Lower leg skin (tissue), 4 donors: ENCODE measurements around the gene PTBP3. TPM values are rescaled to one million over a fixed set of nuclear protein-coding genes. Genes with fewer than 3 reads are reported as not detected.

Experiments
- DNase-seq, 2 donors: peaks; one replicate each; pipeline ENCODE4 v3.0.0-alpha.2; 2019; ENCODE audit warnings: low spot score in 2 of 2
- H3K4me3 ChIP-seq: fragments of 200-600 bp; sonication (generic); 2 replicates; pipeline ENCODE4 v1.5.1; 2017; ENCODE audit warnings: mild to moderate bottlenecking, low read depth; ENCODE audit not compliant: poor library complexity, severe bottlenecking
- CTCF ChIP-seq, 3 donors: fragments of 450-650 bp; IDR thresholded peaks; one replicate each; pipeline ENCODE4 v1.5.1; 2016; ENCODE audit warnings: antibody characterized with exemption in 3 of 3, mild to moderate bottlenecking in 3 of 3, moderate library complexity in 2 of 3
- POLR2A ChIP-seq, 2 donors: fragments of 450-650 bp; IDR thresholded peaks; one replicate each; pipeline ENCODE4 v1.6.1; 2016 to 2017; ENCODE audit warnings: antibody characterized with exemption in 2 of 2, mild to moderate bottlenecking in 1 of 2, moderate library complexity in 1 of 2
- WGBS, 2 donors: methylation state at CpG; one replicate each; pipeline ENCODE4 v1.1.5; 2018; 5-methylcytosine and 5-hydroxymethylcytosine counted together
- intact Hi-C: fragments of 100-400 bp; cut with DNase I; formaldehyde crosslinking; loops from one replicate; pipeline ENCODE4 v1.15.0; 2023; ENCODE audit warnings: low total_unique reads
- total RNA-seq, 4 donors: library from RNA; depleted of rRNA; stranded (reverse); fragments of >200 nt; gene quantifications; one replicate each; pipeline ENCODE4 v1.1.0, GENCODE V29; 2016

PTBP3 gene
- total RNA-seq, 4 donors from 2014 or later: 82.5 to 201 (median 156) TPM

DNA sequence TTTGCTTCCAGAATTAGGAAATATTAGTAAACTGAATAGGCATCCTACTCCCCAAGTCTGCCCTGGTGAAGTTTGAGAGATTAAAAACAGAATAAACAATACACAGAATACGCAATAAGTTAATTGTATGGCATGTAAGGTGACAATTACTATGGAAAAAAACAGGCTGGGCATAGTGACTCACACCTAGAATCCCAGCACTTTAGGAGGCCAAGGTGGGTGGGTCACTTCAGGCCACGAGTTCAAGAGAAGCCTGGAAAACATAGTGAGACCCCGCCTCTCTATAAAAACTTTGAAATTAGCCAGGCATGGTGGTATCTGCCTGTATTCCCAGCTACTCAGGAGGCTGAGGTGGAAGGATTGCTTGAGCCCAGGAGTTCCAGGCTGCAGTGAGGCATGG is 94.1 kb downstream of the PTBP3 start:
- intact Hi-C loops: no loop called here
- TF ChIP-seq CTCF (IDR thresholded peaks at IDR 0.05) (no peak), POLR2A (IDR thresholded peaks at IDR 0.05) (no peak)
- no peak for DNase-seq
- H3K4me3 ChIP-seq: no peak overlapping the region
- 75 to 88% methylated on average over 3 of the region's 3 CpGs for WGBS, 2 donors

DNA sequence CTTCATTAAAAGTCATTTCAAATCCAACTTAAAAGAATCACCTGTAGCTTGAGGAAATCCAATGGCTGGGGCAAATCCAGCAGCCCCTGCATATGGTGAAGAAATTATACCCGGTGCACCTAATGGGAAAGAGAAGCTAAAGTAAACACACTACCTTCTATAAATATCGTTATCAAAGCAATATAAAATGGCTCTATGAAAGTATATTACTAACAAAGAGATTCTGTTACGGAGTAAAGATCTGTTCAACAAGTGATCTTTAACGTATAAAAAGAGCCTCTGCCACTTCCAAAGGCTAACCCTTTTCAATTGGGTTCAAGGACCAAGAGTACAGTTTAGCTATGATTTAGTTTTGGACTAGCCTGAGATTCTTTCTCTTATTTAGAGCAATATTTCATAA is 98.6 kb downstream of the PTBP3 start:
- no peak overlapping the region for H3K4me3 ChIP-seq
- DNase-seq: no peak
- TF ChIP-seq POLR2A (IDR thresholded peaks at IDR 0.05) (no peak), CTCF (IDR thresholded peaks at IDR 0.05) (no peak)
- intact Hi-C loops: no loop called here
- 94 to 95% methylated on average over 4 of the region's 4 CpGs for WGBS, 2 donors

DNA sequence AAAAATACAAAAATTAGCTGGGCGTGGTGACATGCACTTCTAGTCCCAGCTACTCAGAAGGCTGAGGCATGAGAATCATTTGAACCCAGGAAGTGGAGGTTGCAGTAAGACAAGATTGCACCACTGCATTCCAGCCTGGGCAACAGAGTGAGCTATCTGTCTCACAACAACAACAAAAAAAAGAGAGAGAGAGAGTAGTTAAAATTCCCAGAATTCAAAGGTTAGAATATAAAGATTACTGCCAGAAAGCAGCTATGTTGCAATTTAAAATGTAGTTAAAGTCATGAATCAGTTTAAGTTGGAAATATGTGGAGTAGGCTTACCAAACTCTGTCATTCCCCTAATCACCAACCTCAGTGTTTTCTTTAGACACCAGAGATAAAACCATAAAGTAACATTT is 99.7 kb downstream of the PTBP3 start:
- H3K4me3 ChIP-seq: no peak overlapping the region
- WGBS, 2 donors: 87 to 100% methylated on average over 1 of the region's 1 CpG
- intact Hi-C loops: no loop called here
- no peak for DNase-seq
- TF ChIP-seq CTCF (IDR thresholded peaks at IDR 0.05): no peak
- TF ChIP-seq POLR2A (IDR thresholded peaks at IDR 0.05): no peak

DNA sequence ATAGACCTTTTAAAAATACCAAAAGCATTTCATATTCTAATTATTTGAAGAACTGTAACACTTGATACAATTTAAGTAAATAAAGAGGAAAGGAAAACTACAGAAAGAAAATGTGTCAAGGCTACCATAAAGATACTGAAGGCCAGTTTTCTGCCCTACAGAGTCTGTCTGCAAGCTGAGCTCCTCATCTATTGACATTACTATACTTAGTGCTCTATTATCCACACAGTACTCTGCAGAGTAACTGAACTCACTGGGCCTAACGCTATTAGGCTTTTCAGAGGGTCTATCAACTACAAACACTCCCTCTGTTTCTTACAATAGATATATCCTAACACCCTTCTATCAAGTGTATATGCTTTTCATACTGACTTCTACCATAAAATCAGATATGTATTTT is 101.2 kb downstream of the PTBP3 start:
- no peak for TF ChIP-seq POLR2A (IDR thresholded peaks at IDR 0.05)
- no peak for TF ChIP-seq CTCF (IDR thresholded peaks at IDR 0.05)
- WGBS, 2 donors: 95 to 98% methylated on average over 1 of the region's 1 CpG
- intact Hi-C loops: no loop called here
- H3K4me3 ChIP-seq: no peak overlapping the region
- no peak for DNase-seq

DNA sequence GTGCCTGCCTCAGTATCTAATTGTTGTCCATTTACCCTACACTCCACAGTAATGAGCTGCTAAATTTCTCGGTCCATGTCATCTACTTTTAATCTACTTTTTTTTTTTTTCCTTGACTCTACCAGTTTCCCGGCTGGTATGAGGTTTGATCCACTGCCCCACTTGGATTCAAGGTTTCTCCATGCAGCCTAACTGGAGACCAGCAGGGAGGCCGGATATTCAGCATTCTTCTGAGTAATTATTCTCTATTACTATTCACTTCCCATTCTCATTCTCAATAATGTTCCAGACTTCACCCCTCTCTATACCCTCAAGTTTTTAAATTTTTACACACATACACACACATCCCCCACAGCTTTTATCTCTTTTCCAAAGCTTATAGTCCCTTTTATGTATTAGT is 107.3 kb downstream of the PTBP3 start:
- DNase-seq: no peak
- no peak for TF ChIP-seq POLR2A (IDR thresholded peaks at IDR 0.05)
- no peak for TF ChIP-seq CTCF (IDR thresholded peaks at IDR 0.05)
- WGBS, 2 donors: 59 to 74% methylated on average over 3 of the region's 3 CpGs
- intact Hi-C loops: no loop called here
- H3K4me3 ChIP-seq: no peak overlapping the region
